Panc1 (cell line): ENCODE results near the gene TM7SF3. TPM values are rescaled to one million over a fixed set of nuclear protein-coding genes. Genes with fewer than 3 reads are reported as not detected.
A peak's percentile ranks its signal among the peaks of the same experiment; 100 is the strongest.

Experiments
- ATAC-seq: fragments of 200-7000 bp; cut with Tn5 transposase; 2 replicates; pipeline ENCODE4 v1.9.1; 2020; ENCODE audit warnings: mild to moderate bottlenecking, moderate library complexity
- BruUV-seq: library from RNA; stranded (reverse); fragments of 400-500 nt; replicated peaks from 2 replicates; lab custom pipeline; 2021; lab: Mats Ljungman, UMichigan
- CTCF ChIA-PET: fragments of 300-600 bp; sonication (Branson Sonifier 250); formaldehyde crosslinking; loops from one replicate; lab custom pipeline; 2022; ENCODE audit warnings: antibody characterized with exemption; lab: Charles Lee
- POLR2A ChIA-PET: fragments of 300-600 bp; sonication (Branson Sonifier 250); formaldehyde crosslinking; loops from one replicate; lab custom pipeline; 2022; ENCODE audit warnings: antibody characterized with exemption; lab: Charles Lee
- DNase-seq: peaks from one replicate; pipeline ENCODE4 v3.0.0-alpha.2; 2010; ENCODE audit warnings: low read depth, low spot score
- H3K27ac ChIP-seq: 2 replicates; pipeline ENCODE4 v1.5.1; 2011; ENCODE audit warnings: mild to moderate bottlenecking, low read length, inconsistent platforms
- H3K27me3 ChIP-seq: fragments of 200-500 bp; sonication (Bioruptor generic); 2 replicates; pipeline ENCODE4 v1.6.0; 2014; ENCODE audit warnings: low read length, inconsistent platforms; ENCODE audit not compliant: control insufficient read depth, insufficient read depth
- H3K36me3 ChIP-seq: fragments of 200-500 bp; sonication (Bioruptor generic); 2 replicates; pipeline ENCODE4 v1.5.1; 2014; ENCODE audit warnings: inconsistent platforms, mild to moderate bottlenecking, low read length, moderate library complexity; ENCODE audit not compliant: control insufficient read depth, insufficient read depth
- H3K4me1 ChIP-seq: 2 replicates; pipeline ENCODE4 v1.5.1; 2011; ENCODE audit warnings: inconsistent platforms, mild to moderate bottlenecking, low read length, moderate library complexity; ENCODE audit not compliant: control insufficient read depth, insufficient read depth
- H3K4me3 ChIP-seq, 2 experiments: 2 replicates each; pipeline ENCODE4 v1.5.1; 2011 to 2012; ENCODE audit warnings: low read depth in 2 of 2, low read length in 2 of 2, mild to moderate bottlenecking in 2 of 2, inconsistent platforms in 1 of 2, moderate library complexity in 1 of 2
- H3K9me3 ChIP-seq: fragments of 200-500 bp; sonication (Bioruptor generic); 2 replicates; pipeline ENCODE4 v1.5.1; 2014; ENCODE audit warnings: low read depth, mild to moderate bottlenecking, inconsistent platforms, low read length, moderate library complexity; ENCODE audit not compliant: control insufficient read depth, insufficient read depth
- CTCF ChIP-seq: fragments of 450-650 bp; IDR thresholded peaks from 2 replicates; pipeline ENCODE4 v1.5.1; 2017; ENCODE audit warnings: mild to moderate bottlenecking
- POLR2AphosphoS5 ChIP-seq: IDR thresholded peaks from 2 replicates; pipeline ENCODE4 v1.6.1; 2012; ENCODE audit warnings: mild to moderate bottlenecking, low read depth, low read length, moderate library complexity
- SIN3A ChIP-seq: IDR thresholded peaks from 2 replicates; pipeline ENCODE4 v1.6.1; 2012; ENCODE audit warnings: low read depth, mild to moderate bottlenecking, low read length, moderate library complexity, borderline replicate concordance; ENCODE audit not compliant: insufficient read depth
- TCF7L2 ChIP-seq: IDR thresholded peaks from 2 replicates; pipeline ENCODE4 v1.6.1; 2011; ENCODE audit warnings: mild to moderate bottlenecking, low read depth, low read length, inconsistent platforms
- in situ Hi-C: cut with HindIII; loops from 2 replicates; pipeline ENCODE4 v1.10.0; 2016; ENCODE audit warnings: low sequenced_read_pairs, low pct_unique_long_range_greater_than_20kb
- intact Hi-C: fragments of 100-400 bp; cut with micrococcal nuclease; formaldehyde crosslinking; loops from one replicate; pipeline ENCODE4 v1.10.0; 2022; ENCODE audit not compliant: unreplicated experiment
- total RNA-seq: library from RNA; stranded (reverse); gene quantifications from one replicate; pipeline ENCODE4 v1.2.1, GENCODE V29; 2021; ENCODE audit not compliant: unreplicated experiment
- TF ChIP-seq, protein P1 (sequence below), 2 experiments: IDR thresholded peaks; 2 replicates each; pipeline ENCODE4 v1.6.1; 2011 to 2012; ENCODE audit warnings: low read depth in 2 of 2, control low read depth in 1 of 2, low read length in 1 of 2, mild to moderate bottlenecking in 1 of 2, moderate library complexity in 1 of 2; ENCODE audit not compliant: insufficient read depth in 1 of 2

The TM7SF3 gene
- total RNA-seq, 1 experiment from 2014 or later: 59.8 TPM

GRCh38 chr12:26940516-26941214 is 73.5 kb downstream of the TM7SF3 start:
- in situ Hi-C loops (no loop called here), intact Hi-C loops (no loop called here)
- ATAC-seq (no peak), DNase-seq (no peak)
- H3K4me3 ChIP-seq: peak overlapping the region in 1 of 2 experiments; percentile 98; a peak in 1 of 4 replicates
- BruUV-seq: no TSS peak
- H3K4me1 ChIP-seq: peaks cover 29% of the 10 kb centered on the region
- H3K27me3 ChIP-seq: no peaks in the 10 kb centered on the region
- no peak for TF ChIP-seq POLR2AphosphoS5
- TF ChIP-seq, protein P1, sequence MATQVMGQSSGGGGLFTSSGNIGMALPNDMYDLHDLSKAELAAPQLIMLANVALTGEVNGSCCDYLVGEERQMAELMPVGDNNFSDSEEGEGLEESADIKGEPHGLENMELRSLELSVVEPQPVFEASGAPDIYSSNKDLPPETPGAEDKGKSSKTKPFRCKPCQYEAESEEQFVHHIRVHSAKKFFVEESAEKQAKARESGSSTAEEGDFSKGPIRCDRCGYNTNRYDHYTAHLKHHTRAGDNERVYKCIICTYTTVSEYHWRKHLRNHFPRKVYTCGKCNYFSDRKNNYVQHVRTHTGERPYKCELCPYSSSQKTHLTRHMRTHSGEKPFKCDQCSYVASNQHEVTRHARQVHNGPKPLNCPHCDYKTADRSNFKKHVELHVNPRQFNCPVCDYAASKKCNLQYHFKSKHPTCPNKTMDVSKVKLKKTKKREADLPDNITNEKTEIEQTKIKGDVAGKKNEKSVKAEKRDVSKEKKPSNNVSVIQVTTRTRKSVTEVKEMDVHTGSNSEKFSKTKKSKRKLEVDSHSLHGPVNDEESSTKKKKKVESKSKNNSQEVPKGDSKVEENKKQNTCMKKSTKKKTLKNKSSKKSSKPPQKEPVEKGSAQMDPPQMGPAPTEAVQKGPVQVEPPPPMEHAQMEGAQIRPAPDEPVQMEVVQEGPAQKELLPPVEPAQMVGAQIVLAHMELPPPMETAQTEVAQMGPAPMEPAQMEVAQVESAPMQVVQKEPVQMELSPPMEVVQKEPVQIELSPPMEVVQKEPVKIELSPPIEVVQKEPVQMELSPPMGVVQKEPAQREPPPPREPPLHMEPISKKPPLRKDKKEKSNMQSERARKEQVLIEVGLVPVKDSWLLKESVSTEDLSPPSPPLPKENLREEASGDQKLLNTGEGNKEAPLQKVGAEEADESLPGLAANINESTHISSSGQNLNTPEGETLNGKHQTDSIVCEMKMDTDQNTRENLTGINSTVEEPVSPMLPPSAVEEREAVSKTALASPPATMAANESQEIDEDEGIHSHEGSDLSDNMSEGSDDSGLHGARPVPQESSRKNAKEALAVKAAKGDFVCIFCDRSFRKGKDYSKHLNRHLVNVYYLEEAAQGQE (IDR thresholded peaks at IDR 0.05; ENCODE audit: insufficient read depth in 1 of 2, low read depth in 2 of 2, low read length in 1 of 2): no peak
- no peak for TF ChIP-seq TCF7L2
- TF ChIP-seq SIN3A: no peak
- TF ChIP-seq CTCF: no peak
- ChIA-PET POLR2A (no interaction called here), CTCF (no interaction called here)
- H3K36me3 ChIP-seq: peaks cover 4% of the 10 kb centered on the region; the same call in 1 of the 2 replicates
- H3K27ac ChIP-seq: no peak overlapping the region; the same call in 1 of the 2 replicates
- no peaks in the 10 kb centered on the region for H3K9me3 ChIP-seq

GRCh38 chr12:26939953-26940352 is 74.2 kb downstream of the TM7SF3 start:
- in situ Hi-C loops (no loop called here), intact Hi-C loops (loop anchor here (5.0 kb wide), 1 partner anchor 72 kb away; the partner anchor contains the start of gene TM7SF3)
- no TSS peak for BruUV-seq

More at GRCh38 chr12:26939953-26940352, 74.2 kb downstream of the TM7SF3 start:
- Histone ChIP-seq H3K36me3 (peaks cover 4% of the 10 kb centered on the region; the same call in 1 of the 2 replicates), H3K27me3 (no peaks in the 10 kb centered on the region), H3K4me1 (peaks cover 36% of the 10 kb centered on the region), H3K4me3 (peak overlapping the region; percentile 98; a peak in 3 of 4 replicates), H3K27ac (peak overlapping the region; percentile 98), H3K9me3 (no peaks in the 10 kb centered on the region)
- DNase-seq: no peak
- ChIA-PET CTCF (no interaction called here), POLR2A (no interaction called here)
- TF ChIP-seq, protein P1 (IDR thresholded peaks at IDR 0.05; ENCODE audit: insufficient read depth in 1 of 2, low read depth in 2 of 2, low read length in 1 of 2): no peak
- TF ChIP-seq CTCF: no peak
- TF ChIP-seq TCF7L2: no peak
- no peak for ATAC-seq
